Kasumi-1 (cell line): ENCODE results near the gene AK1.

Source experiments
- DNase-seq, 2 experiments: peaks; one replicate each; lab custom pipeline; 2025; lab: John Stamatoyannopoulos, UW

AK1 gene

DNA sequence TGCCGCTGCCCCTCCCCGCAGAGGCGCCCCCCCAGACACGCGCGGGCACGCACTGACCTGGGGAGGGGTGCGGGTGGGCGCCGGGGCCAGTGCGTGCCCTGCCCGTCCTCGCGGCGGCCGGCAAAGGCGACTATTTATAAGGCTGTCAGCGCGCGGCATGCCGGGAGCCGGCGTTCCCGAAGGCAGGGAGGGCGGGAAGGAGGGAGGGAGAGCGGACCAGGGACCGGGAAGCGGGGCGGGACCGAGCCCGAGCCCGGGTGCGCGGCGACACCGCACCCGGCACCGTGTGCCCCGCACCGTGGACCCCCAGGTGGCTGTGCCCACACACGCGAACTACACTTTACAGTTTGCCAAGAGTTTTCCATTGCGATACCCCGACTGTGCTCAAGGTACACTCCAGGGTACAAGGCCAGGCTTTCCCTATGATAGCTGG is at the start of gene AK1:
Gene AK1, minus strand, starts transcription at position 110 of the 433 bp plus-strand sequence. CDS start 3,058 bp downstream, outside the sequence.
- DNase-seq: no peak

- no peak for DNase-seq
Measured at GRCh38 chr9:127926906-127927200, 49.4 kb upstream of the AK1 start.

DNA sequence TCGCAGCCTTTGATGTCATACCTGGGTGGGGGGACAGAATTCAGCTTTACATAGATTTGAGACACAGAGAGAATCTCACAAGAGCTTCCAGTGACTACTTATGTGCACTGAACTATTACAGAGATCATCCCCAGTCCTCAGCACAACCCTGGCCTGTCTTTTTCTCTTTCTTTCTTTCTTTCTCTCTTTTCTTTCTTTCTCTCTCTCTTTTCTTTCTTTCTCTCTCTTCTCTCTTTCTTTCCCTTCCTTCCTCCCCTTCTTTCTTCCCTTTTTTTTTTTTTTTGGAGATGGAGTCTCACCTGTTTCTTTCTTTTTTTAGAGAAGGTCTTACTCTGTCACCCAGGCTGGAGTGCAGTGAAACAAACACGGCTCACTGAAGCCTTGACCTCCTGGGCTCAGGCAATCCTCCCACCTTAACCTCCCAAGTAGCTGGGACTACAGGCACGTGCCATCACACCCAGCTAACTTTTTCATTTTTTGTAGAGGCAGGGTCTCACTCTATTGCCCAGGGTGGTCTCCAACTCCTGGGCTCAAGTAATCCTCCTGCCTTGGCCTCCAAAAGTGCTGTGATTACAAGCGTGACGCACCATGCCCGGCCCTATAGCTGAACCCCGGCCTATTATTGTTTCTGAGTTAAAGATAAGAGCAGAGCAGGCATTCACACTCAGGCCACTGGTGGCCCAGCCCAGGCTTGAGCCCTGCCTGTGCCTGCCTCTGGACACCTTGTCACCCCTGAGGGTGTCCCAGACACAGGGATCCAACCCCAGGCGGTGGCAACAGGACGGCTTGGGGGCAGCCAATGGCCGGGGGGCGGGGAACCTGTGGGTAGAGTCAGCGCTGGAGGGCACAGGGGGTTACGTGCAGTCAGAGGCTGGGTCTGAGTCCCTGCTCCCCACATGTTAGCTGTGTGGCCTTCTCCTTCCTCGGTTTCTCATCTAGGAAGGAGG is 48.8 kb upstream of the AK1 start:
- no peak for DNase-seq

GRCh38 chr9:127924736-127925444 is 47.4 kb upstream of the AK1 start:
- no peak for DNase-seq

DNA sequence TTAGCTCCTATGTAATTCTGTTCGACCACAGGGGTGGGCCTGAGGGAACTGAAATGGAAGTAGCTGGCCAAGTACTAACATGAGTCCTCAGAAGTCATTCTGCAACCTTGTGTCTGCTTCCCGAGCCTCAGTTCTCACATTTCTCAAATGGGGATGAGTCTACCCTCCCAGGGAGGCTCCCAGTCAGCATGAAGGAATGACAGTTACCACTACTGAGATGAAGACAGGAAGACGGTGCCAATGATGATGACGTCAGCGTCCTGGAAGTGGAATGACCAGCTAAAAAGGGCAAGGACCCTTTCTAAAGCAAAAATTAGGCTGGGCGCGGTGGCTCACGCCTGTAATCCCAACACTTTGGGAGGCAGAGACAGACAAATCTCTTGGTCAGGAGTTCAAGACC is 46.3 kb upstream of the AK1 start:
- DNase-seq: no peak

DNA sequence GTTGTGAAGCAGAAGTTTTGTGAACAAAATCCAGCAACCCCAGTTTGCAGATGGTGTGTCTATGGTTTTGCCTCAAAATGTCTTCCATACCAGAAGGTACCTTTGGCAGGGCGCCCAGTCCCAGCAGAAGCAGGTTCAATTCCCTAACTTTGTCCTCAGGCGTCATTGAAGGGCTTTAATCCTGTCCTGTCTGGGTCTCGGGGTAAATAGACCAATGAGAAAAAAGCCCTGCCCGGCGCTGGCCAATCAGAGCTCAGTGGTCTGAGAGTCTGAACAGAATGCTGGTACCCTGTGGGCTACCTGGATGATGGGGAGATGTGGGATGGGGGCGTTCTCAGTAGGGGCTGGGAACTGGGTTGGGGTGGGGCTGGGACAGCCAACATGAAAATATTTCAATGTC is 45.6 kb upstream of the AK1 start:
- DNase-seq: no peak

DNA sequence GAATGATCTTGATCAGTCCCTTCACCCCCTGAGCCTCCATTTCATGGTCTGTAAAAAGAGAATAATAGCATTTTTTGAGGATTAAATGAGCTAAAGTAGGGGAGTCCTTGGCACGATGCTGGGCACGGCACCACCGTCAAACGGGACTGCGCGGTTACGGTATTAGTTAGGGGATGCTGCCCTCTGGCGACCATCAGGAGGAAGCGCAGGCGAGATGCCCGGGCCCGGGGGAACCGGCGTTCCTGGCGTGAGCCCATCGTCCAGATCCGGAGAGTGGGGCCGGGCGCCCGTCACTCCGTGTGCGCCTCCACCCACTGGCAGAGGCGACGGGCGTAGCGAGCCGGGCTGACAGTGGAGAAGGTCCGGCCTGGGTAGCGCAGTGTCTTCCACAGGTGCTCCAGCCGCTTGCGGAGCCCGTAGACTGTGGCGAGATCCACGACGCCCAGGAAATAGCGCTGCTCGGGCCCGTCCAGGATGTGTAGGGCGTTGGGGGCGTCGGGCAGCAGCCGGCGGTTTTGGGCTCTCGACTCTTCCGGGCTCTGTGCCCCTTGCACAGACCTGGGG is 44.2 kb upstream of the AK1 start:
- peak; percentile 48 to 49 for DNase-seq

DNA sequence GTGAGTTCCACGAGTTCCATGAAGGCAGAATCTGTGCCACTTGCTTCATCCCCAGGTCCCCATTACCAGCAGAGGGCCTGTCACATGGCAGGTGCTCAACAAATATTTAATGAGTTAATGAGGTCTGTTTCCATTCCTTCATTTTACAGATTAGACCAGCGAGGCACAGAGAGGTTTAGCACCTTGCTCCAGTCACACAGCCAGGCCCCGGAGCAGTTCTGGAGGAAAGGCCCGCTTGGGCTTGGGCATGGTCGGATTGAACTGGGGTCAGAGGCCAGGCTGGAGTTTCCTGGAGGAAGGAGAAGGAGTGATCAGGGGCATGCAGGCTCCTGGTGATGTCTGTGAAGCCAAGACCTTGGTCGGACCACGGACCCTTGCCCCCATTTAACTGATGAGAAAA is 43.3 kb upstream of the AK1 start:
- no peak for DNase-seq

DNA sequence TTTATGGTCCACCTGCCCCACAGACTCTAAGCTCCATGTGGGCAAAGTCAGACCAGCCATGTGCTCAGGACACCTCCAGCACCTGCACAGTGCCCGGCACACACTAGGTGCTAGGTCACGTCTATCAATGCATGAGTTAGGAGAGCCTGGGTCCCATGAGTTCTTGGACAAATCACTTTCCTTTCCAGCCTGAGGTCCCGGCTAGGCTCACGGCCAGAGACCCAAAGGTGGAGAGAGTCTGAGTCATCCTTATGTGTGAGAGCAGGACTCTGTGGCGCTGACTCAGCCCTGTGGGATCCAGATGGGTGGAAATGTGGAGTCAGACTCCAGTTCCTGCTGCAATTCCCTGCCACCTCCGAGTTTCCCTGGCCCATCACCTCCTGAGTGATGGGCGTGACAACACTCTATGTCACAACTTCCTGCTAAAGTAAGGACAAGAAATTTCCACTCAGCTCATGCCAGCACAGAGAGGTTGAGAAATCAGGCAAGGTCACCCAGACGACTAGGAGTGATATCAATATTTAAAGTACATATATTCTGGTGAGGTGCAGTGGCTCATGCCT is 41.9 kb upstream of the AK1 start:
- peak in 1 of 2 experiments; percentile 21 for DNase-seq

DNA sequence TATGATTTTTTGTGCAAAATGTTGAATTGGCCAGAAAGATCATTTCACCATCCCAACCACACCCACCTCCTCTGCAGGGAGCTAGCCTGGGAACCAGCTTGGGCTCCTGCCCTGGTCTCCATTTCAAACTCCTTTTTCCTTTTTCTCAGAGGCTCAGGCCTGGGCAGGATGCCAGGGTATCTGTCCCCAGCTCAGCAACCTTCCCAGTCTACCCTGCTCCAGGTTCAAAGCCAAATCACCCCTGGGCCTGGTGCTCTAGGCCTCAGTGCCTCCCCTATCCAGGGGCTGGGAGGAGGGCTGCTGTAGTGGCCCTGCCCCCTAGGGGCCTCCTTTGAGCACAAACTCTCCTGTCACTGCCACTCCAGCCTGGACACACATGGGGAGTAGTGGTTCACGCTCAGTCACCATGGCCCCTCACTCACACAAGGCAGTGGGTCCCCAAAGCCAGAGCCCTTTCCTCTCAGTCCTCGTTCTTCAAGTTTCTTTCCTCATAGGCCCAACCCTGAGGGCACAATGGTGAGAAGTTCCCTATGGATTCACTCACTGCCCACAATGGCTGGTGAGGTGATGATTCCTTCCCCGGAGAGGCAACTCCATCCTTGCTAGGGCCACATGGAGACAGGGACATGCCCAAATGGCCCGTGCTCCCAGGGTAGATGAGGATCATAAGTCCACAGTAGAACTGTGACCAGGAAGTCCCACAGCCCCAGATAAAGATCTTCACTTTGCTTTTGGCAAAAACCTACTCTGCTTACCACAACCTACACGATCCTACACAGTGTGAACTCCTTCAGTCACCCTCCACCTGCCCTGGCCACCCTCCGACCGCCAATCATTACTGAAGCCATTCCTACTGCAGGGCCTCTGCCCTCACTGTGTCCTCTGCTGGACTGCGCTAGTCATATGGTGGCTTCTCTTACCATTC is 41.0 kb upstream of the AK1 start:
- DNase-seq: peak in 1 of 2 experiments; percentile 17

- DNase-seq: no peak
Measured at GRCh38 chr9:127917603-127918002, 40.1 kb upstream of the AK1 start.

GRCh38 chr9:127916720-127917581 is 39.5 kb upstream of the AK1 start, which contains the start of gene ST6GALNAC4:
Gene ST6GALNAC4 (minus strand): TSS chr9:127917041. CDS start chr9:127916419, 622 bp downstream.
- peak; percentile 75 to 84 for DNase-seq

DNA sequence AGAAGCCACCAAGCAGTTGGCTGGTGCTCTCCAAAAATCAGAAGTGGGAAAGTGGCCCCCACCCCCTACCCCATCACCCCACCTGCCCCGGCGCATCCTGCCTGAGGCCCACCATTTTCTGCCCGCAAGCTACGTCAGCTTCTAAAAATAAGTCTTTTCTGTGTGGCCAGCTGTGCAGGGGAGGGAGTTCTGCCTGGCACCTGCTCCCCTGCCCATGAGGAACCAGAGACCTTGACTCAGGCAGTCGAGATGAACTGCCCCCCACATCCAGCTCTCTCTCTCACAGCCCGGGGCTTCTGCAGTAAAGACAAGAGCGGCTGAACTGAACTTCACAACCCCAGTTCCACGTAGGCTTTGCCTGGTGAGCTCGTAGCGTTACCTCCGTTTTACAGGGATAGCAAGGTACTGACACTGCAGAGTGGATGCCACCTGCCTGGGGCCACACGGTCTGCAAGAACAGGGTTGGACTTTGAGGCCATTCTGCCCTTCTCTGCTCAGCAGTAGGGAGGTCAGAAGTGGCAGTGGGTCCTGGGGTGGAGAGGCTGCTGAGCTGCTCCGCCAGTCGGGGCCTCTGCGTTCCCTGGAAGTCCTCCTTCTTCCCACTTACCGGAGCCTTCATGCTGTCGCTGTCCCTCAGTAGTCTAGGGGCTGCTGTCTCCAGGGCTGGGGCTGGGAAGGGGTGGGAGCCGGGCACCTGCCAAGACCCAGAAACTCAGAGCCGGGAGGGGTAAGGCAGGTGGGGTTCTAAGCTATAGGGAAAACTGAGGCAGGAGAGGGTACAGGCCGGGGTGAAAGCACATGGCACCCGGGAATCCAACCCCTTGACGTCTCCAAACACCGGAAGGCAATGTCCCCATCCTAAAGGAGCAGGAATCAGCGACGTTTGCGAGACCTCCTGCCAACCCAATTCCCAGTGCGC is 38.6 kb upstream of the AK1 start:
- DNase-seq: no peak

DNA sequence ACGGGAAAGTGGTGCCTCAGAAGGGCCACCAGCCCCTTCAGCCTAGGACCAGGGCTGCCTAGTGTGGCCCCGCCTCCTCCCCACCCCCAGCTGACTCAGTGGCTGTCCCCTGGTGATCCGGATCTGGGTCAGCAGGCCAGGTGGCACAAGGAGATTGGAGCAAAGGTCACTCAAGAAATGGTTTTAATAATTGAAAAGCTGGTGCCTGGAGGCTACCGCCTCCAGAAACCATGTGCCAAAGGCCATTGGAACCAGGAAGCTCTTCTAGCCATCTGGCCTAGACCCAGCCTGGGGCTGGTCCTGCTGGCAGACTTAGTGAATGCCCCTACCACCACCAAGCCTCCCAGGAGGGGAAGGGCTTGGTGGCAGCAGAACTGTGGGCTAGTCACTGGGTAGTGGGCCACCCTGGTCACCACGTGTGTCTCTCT is 37.9 kb upstream of the AK1 start:
- DNase-seq: no peak

- no peak for DNase-seq
Measured at GRCh38 chr9:127913682-127914081, 36.2 kb upstream of the AK1 start.

- DNase-seq: no peak
Measured at GRCh38 chr9:127912882-127913281, 35.4 kb upstream of the AK1 start.

- DNase-seq: no peak
Measured at GRCh38 chr9:127912296-127912695, 34.8 kb upstream of the AK1 start.

DNA sequence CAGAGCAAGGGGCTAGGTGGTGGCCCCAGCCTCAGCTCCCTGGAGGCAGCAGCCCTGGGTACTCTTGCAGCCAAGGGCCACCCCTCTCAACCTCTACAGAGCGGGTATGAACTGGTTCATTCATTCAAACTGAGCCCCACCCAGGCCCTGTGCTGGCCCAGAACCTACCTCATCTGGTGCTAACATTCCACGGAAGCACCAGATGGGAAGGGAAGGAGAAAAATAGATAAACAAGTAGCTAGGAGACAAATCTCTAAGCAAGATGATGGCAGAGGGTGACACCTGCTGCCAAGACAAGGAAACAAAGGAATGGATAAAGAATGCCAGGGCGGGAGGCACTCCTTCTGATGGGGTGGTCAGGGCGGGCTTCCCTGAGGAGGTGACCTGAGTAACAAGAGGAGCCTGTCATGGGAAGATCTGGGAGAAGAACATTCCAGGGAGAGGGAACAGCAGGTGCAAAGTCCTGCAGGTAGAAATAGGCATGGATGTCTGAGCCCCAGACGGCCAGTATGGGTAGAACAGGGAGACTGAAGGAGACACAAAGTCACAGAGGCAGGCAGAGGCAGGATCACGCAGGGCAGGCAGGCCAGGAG is 33.2 kb upstream of the AK1 start:
- DNase-seq: peak; percentile 26 to 31

- DNase-seq: no peak
Measured at GRCh38 chr9:127909839-127910273, 32.4 kb upstream of the AK1 start.
